Large intestine (tissue), 3 donors: ENCODE measurements around the gene PAPPA. TPM values are rescaled to one million over a fixed set of nuclear protein-coding genes. Genes with fewer than 3 reads are reported as not detected.

Experiments used
- DNase-seq, 2 donors: peaks; one replicate each; pipeline versions ENCODE4 v3.0.0 to v3.0.0-alpha.2; 2013
- H3K27ac ChIP-seq: one replicate; pipeline ENCODE4 v1.5.1; 2013; ENCODE audit warnings: low read length
- H3K27me3 ChIP-seq: 2 replicates; pipeline ENCODE4 v1.6.1; 2013; ENCODE audit warnings: low read length; ENCODE audit not compliant: control insufficient read depth, insufficient read depth
- H3K36me3 ChIP-seq: 2 replicates; pipeline ENCODE4 v1.6.1; 2013; ENCODE audit warnings: low read length; ENCODE audit not compliant: control insufficient read depth, insufficient read depth
- H3K4me1 ChIP-seq: one replicate; pipeline ENCODE4 v1.6.1; 2013; ENCODE audit warnings: low read length; ENCODE audit not compliant: control insufficient read depth, insufficient read depth
- H3K4me3 ChIP-seq: one replicate; pipeline ENCODE4 v1.5.1; 2013; ENCODE audit warnings: low read length
- H3K9me3 ChIP-seq: one replicate; pipeline ENCODE4 v1.6.1; 2013; ENCODE audit warnings: mild to moderate bottlenecking, low read depth, low read length, moderate library complexity; ENCODE audit not compliant: control insufficient read depth
- WGBS: methylation state at CpG from one replicate; pipeline ENCODE4 v1.1.5; 2013; ENCODE audit warnings: low lambda C conversion rate; ENCODE audit not compliant: insufficient coverage; 5-methylcytosine and 5-hydroxymethylcytosine counted together
- polyA plus RNA-seq: library from polyadenylated mRNA; unstranded; fragments of 120-200 nt; gene quantifications from one replicate; pipeline ENCODE4 v1.2.1, GENCODE V29; 2013

Gene PAPPA
- polyA plus RNA-seq, 1 donor, result 2.2 TPM

- peaks cover 4% of the 10 kb centered on the region for H3K36me3 ChIP-seq
- H3K27ac ChIP-seq, result no peak overlapping the region
- peaks cover 2% of the 10 kb centered on the region for H3K9me3 ChIP-seq
- H3K27me3 ChIP-seq, result no peaks in the 10 kb centered on the region
- no peak overlapping the region for H3K4me3 ChIP-seq
- 67% methylated on average over 2 of the region's 2 CpGs for WGBS
- no peak for DNase-seq
- no peaks in the 10 kb centered on the region for H3K4me1 ChIP-seq
Measured at GRCh38 chr9:116425244-116425643, 271.7 kb downstream of the PAPPA start.

- no CpG with 5 or more reads among the region's 3 CpGs for WGBS
- no peaks in the 10 kb centered on the region for H3K36me3 ChIP-seq
- H3K4me3 ChIP-seq, result no peak overlapping the region
- H3K27ac ChIP-seq, result no peak overlapping the region
- no peaks in the 10 kb centered on the region for H3K4me1 ChIP-seq
- no peaks in the 10 kb centered on the region for H3K9me3 ChIP-seq
- no peaks in the 10 kb centered on the region for H3K27me3 ChIP-seq
- no peak for DNase-seq
Measured at GRCh38 chr9:116430849-116431248, 277.3 kb downstream of the PAPPA start.

GRCh38 chr9:116432051-116432450 lies 278.5 kb downstream of the PAPPA start:
- no peak for DNase-seq
- Histone ChIP-seq H3K4me3 (no peak overlapping the region), H3K27ac (no peak overlapping the region), H3K9me3 (no peaks in the 10 kb centered on the region), H3K4me1 (no peaks in the 10 kb centered on the region), H3K27me3 (no peaks in the 10 kb centered on the region), H3K36me3 (no peaks in the 10 kb centered on the region)
- WGBS, result 100% methylated on average over 1 of the region's 1 CpG

DNA sequence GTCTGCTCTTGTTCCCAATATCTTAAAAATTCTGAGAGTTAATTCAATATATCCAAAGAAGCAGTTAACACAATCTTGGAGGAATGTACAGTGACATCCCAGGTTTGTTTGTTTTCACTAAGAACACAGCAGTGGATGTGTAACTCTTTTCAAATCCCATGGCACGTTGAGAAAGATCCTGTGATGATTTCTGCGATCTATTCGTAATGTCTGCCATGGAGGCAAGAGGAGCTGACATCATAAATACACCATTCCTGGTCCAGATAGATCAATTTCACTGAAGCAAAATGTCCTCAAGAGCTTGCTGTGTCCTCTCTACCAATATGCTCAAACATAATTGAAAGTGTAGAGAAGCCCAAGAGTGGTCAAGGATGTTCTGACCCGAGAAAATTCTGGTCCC lies 280.7 kb downstream of the PAPPA start:
- no peak overlapping the region for H3K4me3 ChIP-seq
- no peaks in the 10 kb centered on the region for H3K27me3 ChIP-seq
- no peaks in the 10 kb centered on the region for H3K36me3 ChIP-seq
- no peaks in the 10 kb centered on the region for H3K9me3 ChIP-seq
- H3K27ac ChIP-seq, result no peak overlapping the region
- no peaks in the 10 kb centered on the region for H3K4me1 ChIP-seq
- no CpG with 5 or more reads among the region's 4 CpGs for WGBS
- DNase-seq, result no peak

DNA sequence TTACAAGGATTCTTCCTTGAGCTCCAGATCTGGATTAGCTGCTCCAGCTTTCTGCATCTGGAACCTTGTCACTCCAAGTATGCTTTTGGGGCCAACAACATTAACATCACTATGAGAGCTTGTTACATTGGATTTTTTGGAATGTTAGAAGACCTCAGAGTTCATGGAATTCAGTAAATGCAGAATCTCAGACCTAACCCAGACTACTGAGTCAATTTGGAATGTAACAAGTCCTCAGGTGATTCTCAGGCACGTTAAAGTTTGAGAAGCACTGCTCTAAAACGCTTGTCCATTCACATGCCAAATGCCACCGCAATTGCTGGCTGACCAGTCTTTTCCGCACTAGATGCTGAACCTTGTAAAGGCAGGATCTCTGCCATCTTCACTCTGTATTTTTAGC lies 282.1 kb downstream of the PAPPA start:
- WGBS, result no CpG with 5 or more reads among the region's 4 CpGs
- H3K27ac ChIP-seq, result no peak overlapping the region
- H3K27me3 ChIP-seq, result no peaks in the 10 kb centered on the region

DNA sequence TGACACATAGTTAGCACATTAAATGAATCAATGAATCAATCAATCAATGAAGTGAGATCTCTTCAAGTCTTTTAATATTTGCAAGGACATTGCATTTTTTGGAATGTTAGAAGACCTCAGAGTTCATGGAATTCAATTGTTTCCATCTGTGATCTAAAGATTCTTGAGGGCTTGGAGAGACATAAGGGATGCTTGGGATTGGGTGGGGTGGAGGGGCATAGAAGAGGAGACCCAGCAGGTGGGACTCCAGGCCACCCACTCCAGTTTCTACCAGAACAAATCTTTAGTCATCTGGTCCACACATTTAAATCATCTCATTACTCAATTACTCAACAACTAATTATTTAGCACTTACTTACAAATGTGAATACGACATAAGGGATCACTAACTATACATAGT lies 282.5 kb downstream of the PAPPA start:
- Histone ChIP-seq H3K36me3 (peaks cover 12% of the 10 kb centered on the region), H3K27ac (no peak overlapping the region), H3K27me3 (no peaks in the 10 kb centered on the region), H3K4me1 (no peaks in the 10 kb centered on the region), H3K4me3 (no peak overlapping the region), H3K9me3 (no peaks in the 10 kb centered on the region)
- no peak for DNase-seq
- WGBS, result 55% methylated on average over 1 of the region's 1 CpG

More for the DNA sequence above, 282.1 kb downstream of the PAPPA start:
- Histone ChIP-seq H3K9me3 (no peaks in the 10 kb centered on the region), H3K4me1 (no peaks in the 10 kb centered on the region), H3K36me3 (peaks cover 10% of the 10 kb centered on the region), H3K4me3 (no peak overlapping the region)
- no peak for DNase-seq

DNA sequence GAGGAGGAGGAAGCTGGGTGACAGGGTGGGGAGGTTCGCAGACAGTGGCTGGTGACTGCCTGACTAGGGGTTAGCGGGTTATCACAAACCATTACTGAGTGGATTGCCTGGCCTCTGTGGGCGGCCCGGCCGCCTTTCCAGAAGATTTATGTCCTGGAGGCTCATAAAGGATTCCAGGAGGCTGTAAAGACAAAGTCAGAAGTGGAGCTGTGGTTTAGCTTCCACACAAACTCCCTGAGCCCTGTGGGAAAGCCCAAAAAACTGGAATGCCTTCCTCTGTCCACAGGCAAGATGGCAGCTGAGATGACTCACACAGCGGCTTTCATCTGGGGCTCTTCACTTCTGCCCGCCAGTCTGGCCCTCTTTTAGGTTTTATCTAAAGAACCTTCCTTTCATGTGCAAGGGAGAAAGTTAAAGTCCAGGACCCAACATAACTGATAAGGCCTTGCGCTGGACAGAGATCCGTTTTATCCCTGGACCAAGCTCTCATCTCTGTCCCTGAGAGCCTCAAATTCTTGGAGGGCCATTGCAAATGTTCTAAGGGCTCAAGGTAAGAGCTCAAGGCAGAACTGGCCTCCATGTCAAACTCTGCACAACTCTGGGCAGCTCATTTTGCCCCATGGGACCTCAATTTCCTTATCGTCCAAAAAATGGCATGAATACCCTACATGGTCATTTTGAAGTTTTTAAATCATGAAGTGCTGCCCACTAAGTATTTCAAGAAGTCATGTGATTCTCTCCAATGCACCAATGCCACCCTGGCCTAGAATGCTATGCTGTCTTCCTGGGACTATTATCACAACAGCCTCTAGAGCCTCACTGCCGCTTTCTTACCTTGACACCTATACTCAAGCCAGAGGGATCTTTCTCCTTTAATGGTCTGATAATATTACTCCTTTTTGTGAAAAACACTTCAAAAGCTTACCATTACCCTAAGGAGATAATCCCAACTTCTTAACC lies 284.1 kb downstream of the PAPPA start:
- peaks cover 18% of the 10 kb centered on the region for H3K36me3 ChIP-seq
- no peaks in the 10 kb centered on the region for H3K4me1 ChIP-seq
- no peak overlapping the region for H3K27ac ChIP-seq
- H3K9me3 ChIP-seq, result no peaks in the 10 kb centered on the region
- no peak overlapping the region for H3K4me3 ChIP-seq
- H3K27me3 ChIP-seq, result no peaks in the 10 kb centered on the region
- no CpG with 5 or more reads among the region's 11 CpGs for WGBS
- DNase-seq, result no peak

- H3K4me3 ChIP-seq, result no peak overlapping the region
- H3K4me1 ChIP-seq, result no peaks in the 10 kb centered on the region
- H3K27ac ChIP-seq, result no peak overlapping the region
- H3K27me3 ChIP-seq, result no peaks in the 10 kb centered on the region
- no peaks in the 10 kb centered on the region for H3K9me3 ChIP-seq
- H3K36me3 ChIP-seq, result peaks cover 18% of the 10 kb centered on the region
- no peak for DNase-seq
Measured at GRCh38 chr9:116442528-116442927, 288.9 kb downstream of the PAPPA start.

GRCh38 chr9:116447934-116448333 lies 294.3 kb downstream of the PAPPA start:
- no peak overlapping the region for H3K27ac ChIP-seq
- no peaks in the 10 kb centered on the region for H3K9me3 ChIP-seq
- no peak for DNase-seq
- no CpG with 5 or more reads among the region's 6 CpGs for WGBS
- H3K27me3 ChIP-seq, result no peaks in the 10 kb centered on the region
- H3K4me3 ChIP-seq, result no peak overlapping the region
- H3K4me1 ChIP-seq, result no peaks in the 10 kb centered on the region
- H3K36me3 ChIP-seq, result no peaks in the 10 kb centered on the region

GRCh38 chr9:116448431-116448830 lies 294.8 kb downstream of the PAPPA start:
- Histone ChIP-seq H3K4me1 (no peaks in the 10 kb centered on the region), H3K36me3 (no peaks in the 10 kb centered on the region), H3K9me3 (no peaks in the 10 kb centered on the region), H3K27ac (no peak overlapping the region), H3K4me3 (no peak overlapping the region), H3K27me3 (no peaks in the 10 kb centered on the region)
- DNase-seq, result no peak
- WGBS, result no CpG with 5 or more reads among the region's 3 CpGs

DNA sequence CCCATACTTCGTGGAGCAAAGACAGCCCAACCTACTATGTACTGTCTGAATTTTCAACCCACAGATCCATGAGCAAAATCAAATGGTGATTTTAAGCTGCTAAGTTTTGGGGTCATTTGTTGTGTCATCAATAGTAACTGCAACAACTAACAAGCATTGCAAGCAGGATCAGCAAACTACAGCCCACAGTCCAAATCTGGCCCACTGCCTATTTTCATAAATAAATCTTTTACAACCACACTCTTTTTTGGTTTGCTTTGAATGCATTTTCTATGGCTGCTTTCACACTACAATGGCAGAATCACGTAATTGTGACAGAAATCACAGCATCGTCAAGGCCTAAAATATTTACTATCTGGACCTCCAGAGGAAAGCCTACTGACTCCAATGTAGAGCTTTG lies 296.4 kb downstream of the PAPPA start:
- no peak for DNase-seq
- no CpG with 5 or more reads among the region's 3 CpGs for WGBS
- no peaks in the 10 kb centered on the region for H3K36me3 ChIP-seq
- H3K9me3 ChIP-seq, result no peaks in the 10 kb centered on the region
- H3K4me3 ChIP-seq, result no peak overlapping the region
- no peaks in the 10 kb centered on the region for H3K27me3 ChIP-seq
- no peak overlapping the region for H3K27ac ChIP-seq
- no peaks in the 10 kb centered on the region for H3K4me1 ChIP-seq
